ENCODE measurements around the gene PITPNM2. TPM values are rescaled to one million over a fixed set of nuclear protein-coding genes. Genes with fewer than 3 reads are reported as not detected.

Gene PITPNM2
- polyA plus RNA-seq, 1 of the 3 experiments (the other 2 are of a cell fraction) = 3.7 TPM

DNA sequence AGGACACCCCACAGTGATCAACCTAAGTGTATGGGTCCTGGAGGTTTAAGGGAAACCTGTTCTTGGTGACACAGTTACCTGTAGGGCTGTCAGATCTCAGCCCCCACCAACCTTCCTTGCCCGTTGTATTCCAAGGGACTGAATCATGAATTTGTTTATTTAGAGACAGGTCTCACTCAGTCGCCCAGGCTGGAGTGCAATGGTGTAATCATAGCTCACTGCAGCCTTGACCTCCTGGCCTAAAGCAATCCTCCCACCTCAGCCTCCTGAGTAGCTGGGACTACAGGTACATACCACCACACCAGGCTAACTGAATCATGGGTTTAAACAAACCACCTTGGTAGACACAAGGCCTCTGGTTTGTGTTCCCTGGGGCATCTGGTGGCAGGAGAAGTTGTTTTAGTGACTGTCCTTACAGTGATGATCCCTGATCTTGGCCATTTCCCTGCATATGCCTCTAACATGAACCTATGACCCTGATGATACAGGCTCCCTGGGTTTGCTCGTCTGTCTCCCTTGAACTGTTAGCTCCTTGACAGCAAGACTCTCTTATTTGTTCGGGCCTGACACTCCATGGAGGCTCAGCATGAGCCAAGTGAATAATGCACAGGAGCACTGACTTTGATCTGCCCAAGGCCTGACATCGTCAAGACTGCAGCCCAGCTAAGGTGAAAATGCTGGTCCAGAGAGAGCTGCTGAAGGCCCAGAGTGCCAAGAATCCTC is 47.9 kb downstream of the PITPNM2 start:
- Histone ChIP-seq H3K9ac (no peak overlapping the region), H3F3A (replicated peaks; ENCODE audit: insufficient read depth) (no peaks in the 10 kb centered on the region), H3K9me2 (no peaks in the 10 kb centered on the region), H3K36me3 (replicated peaks in 1 of 2; ENCODE audit: control insufficient read depth in 1 of 2, insufficient read depth in 2 of 2, low read length in 1 of 2) (no peaks in the 10 kb centered on the region), H2AFZ (ENCODE audit: low read depth) (no peak overlapping the region), H4K20me1 (ENCODE audit: insufficient read depth) (no peaks in the 10 kb centered on the region), H3K4me3 (ENCODE audit: low read depth in 2 of 2, low read length in 1 of 2) (no peak overlapping the region), H3K4me1 (ENCODE audit: control insufficient read depth in 1 of 2, insufficient read depth in 2 of 2, low read depth in 1 of 2, low read length in 1 of 2) (peaks cover 0 to 14% of the 10 kb centered on the region in 2 experiments; a peak in 2 of 4 replicates), H3K27ac (ENCODE audit: low read depth in 2 of 2, low read length in 1 of 2) (no peak overlapping the region), H3K27me3 (ENCODE audit: insufficient read depth) (no peaks in the 10 kb centered on the region), H3K9me3 (no peaks in the 10 kb centered on the region), H3K4me2 (no peak overlapping the region), H3K79me2 (ENCODE audit: insufficient read depth) (no peaks in the 10 kb centered on the region)
- ChIA-PET POLR2A (no interaction called here), CTCF (interaction anchor here (0.8 to 0.9 kb wide), 2 partner anchors 41 to 59 kb away, joined by 3 read pairs; no protein-coding TSS in a partner anchor)
- 91% methylated on average over 5 of the region's 5 CpGs for WGBS (ENCODE audit: low lambda C conversion rate)
- TF ChIP-seq FOXM1 (IDR thresholded peaks at IDR 0.05; ENCODE audit: low read depth) (no peak), MXI1 (IDR thresholded peaks at IDR 0.05; ENCODE audit: low read depth, low read length) (no peak), RXRA (IDR thresholded peaks at IDR 0.05; ENCODE audit: borderline replicate concordance, low read depth) (no peak)
- TF ChIP-seq, protein P1, sequence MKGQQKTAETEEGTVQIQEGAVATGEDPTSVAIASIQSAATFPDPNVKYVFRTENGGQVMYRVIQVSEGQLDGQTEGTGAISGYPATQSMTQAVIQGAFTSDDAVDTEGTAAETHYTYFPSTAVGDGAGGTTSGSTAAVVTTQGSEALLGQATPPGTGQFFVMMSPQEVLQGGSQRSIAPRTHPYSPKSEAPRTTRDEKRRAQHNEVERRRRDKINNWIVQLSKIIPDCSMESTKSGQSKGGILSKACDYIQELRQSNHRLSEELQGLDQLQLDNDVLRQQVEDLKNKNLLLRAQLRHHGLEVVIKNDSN (IDR thresholded peaks at IDR 0.05; ENCODE audit: borderline replicate concordance, low read depth) = no peak
- DNase-seq = no peak

DNA sequence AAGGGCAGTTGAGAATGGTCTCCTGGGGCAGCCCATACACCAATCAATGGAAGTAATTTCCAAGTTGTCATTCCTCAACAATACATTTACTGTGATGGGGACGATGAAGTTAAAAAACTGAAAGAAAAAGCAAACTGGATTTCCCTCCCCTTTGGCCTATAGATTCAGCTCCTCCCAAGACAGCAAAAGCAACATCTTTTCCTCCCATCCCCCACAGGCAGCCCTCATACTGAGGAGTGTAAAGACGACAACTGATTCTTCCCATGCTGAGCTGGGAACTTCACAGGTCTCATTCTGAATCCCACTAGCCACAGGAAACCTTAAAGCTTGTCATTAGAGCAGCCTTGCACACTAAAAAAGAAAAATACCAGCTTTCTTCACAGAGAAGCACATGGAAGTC is 48.5 kb downstream of the PITPNM2 start:
- no peak for DNase-seq
- Histone ChIP-seq H3K27me3 (ENCODE audit: insufficient read depth) (no peaks in the 10 kb centered on the region), H3K79me2 (ENCODE audit: insufficient read depth) (no peaks in the 10 kb centered on the region), H3K4me2 (no peak overlapping the region), H3K9me3 (no peaks in the 10 kb centered on the region), H3K4me1 (ENCODE audit: control insufficient read depth in 1 of 2, insufficient read depth in 2 of 2, low read depth in 1 of 2, low read length in 1 of 2) (peaks cover 0 to 14% of the 10 kb centered on the region in 2 experiments; a peak in 2 of 4 replicates), H2AFZ (ENCODE audit: low read depth) (no peak overlapping the region), H3K9me2 (no peaks in the 10 kb centered on the region), H4K20me1 (ENCODE audit: insufficient read depth) (no peaks in the 10 kb centered on the region), H3K27ac (ENCODE audit: low read depth in 2 of 2, low read length in 1 of 2) (no peak overlapping the region), H3K4me3 (ENCODE audit: low read depth in 2 of 2, low read length in 1 of 2) (no peak overlapping the region), H3F3A (replicated peaks; ENCODE audit: insufficient read depth) (no peaks in the 10 kb centered on the region), H3K36me3 (replicated peaks in 1 of 2; ENCODE audit: control insufficient read depth in 1 of 2, insufficient read depth in 2 of 2, low read length in 1 of 2) (no peaks in the 10 kb centered on the region), H3K9ac (no peak overlapping the region)
- TF ChIP-seq TCF12 (IDR thresholded peaks at IDR 0.05) = no peak
- no peak for TF ChIP-seq NRF1 (IDR thresholded peaks at IDR 0.05; ENCODE audit: low read depth, low read length)
- TF ChIP-seq POLR2AphosphoS5 (IDR thresholded peaks at IDR 0.05; ENCODE audit: low read depth, low read length) = no peak
- TF ChIP-seq, protein P2, sequence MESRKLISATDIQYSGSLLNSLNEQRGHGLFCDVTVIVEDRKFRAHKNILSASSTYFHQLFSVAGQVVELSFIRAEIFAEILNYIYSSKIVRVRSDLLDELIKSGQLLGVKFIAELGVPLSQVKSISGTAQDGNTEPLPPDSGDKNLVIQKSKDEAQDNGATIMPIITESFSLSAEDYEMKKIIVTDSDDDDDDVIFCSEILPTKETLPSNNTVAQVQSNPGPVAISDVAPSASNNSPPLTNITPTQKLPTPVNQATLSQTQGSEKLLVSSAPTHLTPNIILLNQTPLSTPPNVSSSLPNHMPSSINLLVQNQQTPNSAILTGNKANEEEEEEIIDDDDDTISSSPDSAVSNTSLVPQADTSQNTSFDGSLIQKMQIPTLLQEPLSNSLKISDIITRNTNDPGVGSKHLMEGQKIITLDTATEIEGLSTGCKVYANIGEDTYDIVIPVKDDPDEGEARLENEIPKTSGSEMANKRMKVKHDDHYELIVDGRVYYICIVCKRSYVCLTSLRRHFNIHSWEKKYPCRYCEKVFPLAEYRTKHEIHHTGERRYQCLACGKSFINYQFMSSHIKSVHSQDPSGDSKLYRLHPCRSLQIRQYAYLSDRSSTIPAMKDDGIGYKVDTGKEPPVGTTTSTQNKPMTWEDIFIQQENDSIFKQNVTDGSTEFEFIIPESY (IDR thresholded peaks at IDR 0.05; ENCODE audit: borderline replicate concordance, low read depth) = no peak
- TF ChIP-seq MXI1 (IDR thresholded peaks at IDR 0.05; ENCODE audit: low read depth, low read length) = no peak
- TF ChIP-seq, protein P3, sequence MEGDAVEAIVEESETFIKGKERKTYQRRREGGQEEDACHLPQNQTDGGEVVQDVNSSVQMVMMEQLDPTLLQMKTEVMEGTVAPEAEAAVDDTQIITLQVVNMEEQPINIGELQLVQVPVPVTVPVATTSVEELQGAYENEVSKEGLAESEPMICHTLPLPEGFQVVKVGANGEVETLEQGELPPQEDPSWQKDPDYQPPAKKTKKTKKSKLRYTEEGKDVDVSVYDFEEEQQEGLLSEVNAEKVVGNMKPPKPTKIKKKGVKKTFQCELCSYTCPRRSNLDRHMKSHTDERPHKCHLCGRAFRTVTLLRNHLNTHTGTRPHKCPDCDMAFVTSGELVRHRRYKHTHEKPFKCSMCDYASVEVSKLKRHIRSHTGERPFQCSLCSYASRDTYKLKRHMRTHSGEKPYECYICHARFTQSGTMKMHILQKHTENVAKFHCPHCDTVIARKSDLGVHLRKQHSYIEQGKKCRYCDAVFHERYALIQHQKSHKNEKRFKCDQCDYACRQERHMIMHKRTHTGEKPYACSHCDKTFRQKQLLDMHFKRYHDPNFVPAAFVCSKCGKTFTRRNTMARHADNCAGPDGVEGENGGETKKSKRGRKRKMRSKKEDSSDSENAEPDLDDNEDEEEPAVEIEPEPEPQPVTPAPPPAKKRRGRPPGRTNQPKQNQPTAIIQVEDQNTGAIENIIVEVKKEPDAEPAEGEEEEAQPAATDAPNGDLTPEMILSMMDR (IDR thresholded peaks at IDR 0.05) = no peak
- no peak for TF ChIP-seq FOXJ3 (CRISPR knock-in tag; IDR thresholded peaks at IDR 0.05)
- TF ChIP-seq RCOR1 (IDR thresholded peaks at IDR 0.05; ENCODE audit: low read length) = no peak
- TF ChIP-seq SMC3 (IDR thresholded peaks at IDR 0.05; ENCODE audit: low read depth, low read length) = no peak
- ChIA-PET POLR2A (no interaction called here), CTCF (interaction anchor here (0.9 kb wide), 1 partner anchor 59 kb away, joined by 3 read pairs; no protein-coding TSS in a partner anchor)
- 92% methylated on average over 2 of the region's 2 CpGs for WGBS (ENCODE audit: low lambda C conversion rate)

All from SK-N-SH (cell line).